Muscle of arm (tissue), 14 donors: ENCODE data around the gene VWA3A. TPM values are rescaled to one million over a fixed set of nuclear protein-coding genes. Genes with fewer than 3 reads are reported as not detected.
"Not testable (repeated sequence)": the region's sequence is repeated elsewhere in the genome, so short reads cannot be mapped to it uniquely, and the experiment has no call there.

ENCODE experiments used
- DNase-seq: peaks from one replicate; pipeline ENCODE4 v3.0.0-alpha.2; 2013
- long read RNA-seq, 11 donors: transcript quantifications; one replicate each; lab custom pipeline, GENCODE V29; 2026
- polyA plus RNA-seq, 12 donors: library from polyadenylated mRNA; unstranded; fragments of 120-200 nt; gene quantifications; one replicate each; pipeline ENCODE4 v1.2.1, GENCODE V29; 2013; ENCODE audit not compliant: insufficient read length in 12 of 12

The VWA3A gene, protein sequence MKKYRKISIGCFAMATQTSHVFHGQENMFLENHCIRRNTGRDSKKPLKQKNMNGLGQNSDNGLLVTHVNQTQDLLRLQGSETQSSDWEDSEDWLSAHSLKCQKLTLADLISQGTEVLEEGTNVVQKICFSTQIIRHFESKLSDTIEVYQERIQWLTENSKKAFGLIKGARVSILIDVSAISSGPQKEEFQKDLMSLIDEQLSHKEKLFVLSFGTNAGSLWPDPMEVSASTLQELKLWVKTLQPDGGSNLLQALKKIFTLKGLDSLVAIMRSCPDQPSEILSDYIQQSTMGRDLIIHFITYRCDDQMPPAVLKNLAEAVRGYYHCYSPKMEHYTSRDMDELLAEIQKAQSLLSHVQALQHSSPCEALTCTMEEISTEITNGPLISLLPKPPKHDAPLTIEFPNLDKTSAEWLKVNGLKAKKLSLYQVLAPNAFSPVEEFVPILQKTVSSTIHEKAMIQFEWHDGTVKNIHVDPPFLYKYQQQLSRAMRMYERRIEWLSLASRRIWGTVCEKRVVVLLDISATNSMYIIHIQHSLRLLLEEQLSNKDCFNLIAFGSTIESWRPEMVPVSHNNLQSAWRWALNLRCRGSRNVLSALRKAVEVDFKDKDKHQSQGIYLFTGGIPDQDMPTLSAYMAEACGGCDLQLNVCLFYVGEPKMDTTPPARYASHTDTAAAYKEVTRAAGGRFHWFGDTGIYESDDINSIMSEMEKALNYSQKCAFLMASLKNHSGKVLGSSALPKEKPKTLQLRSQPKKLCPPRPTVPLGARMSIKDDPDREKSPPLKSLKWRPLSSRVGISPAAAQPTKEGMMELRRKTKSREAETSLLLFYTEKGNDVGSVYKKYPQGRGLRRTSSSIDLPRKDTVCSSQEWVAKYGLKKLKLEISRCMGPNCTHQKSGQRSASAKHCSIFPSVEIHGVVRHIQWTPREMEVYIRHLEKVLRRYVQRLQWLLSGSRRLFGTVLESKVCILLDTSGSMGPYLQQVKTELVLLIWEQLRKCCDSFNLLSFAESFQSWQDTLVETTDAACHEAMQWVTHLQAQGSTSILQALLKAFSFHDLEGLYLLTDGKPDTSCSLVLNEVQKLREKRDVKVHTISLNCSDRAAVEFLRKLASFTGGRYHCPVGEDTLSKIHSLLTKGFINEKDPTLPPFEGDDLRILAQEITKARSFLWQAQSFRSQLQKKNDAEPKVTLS
- polyA plus RNA-seq: under 1 TPM in 8 of 12 donors, not detected in 4; 0.04 to 0.57 (median 0.34) TPM
- long read RNA-seq, donor 1: 0 reads
- long read RNA-seq, donor 2: 0 reads
- long read RNA-seq, donor 3: 0 reads
- long read RNA-seq, donor 4: 0 reads
- long read RNA-seq, donor 5: 0 reads
- long read RNA-seq, donor 6: 0 reads
- long read RNA-seq, donor 7: 0 reads
- long read RNA-seq, donor 8: 0 reads
- long read RNA-seq, donor 9: 0 reads
- long read RNA-seq, donor 10: 0 reads
- long read RNA-seq, donor 11: 0 reads

DNA sequence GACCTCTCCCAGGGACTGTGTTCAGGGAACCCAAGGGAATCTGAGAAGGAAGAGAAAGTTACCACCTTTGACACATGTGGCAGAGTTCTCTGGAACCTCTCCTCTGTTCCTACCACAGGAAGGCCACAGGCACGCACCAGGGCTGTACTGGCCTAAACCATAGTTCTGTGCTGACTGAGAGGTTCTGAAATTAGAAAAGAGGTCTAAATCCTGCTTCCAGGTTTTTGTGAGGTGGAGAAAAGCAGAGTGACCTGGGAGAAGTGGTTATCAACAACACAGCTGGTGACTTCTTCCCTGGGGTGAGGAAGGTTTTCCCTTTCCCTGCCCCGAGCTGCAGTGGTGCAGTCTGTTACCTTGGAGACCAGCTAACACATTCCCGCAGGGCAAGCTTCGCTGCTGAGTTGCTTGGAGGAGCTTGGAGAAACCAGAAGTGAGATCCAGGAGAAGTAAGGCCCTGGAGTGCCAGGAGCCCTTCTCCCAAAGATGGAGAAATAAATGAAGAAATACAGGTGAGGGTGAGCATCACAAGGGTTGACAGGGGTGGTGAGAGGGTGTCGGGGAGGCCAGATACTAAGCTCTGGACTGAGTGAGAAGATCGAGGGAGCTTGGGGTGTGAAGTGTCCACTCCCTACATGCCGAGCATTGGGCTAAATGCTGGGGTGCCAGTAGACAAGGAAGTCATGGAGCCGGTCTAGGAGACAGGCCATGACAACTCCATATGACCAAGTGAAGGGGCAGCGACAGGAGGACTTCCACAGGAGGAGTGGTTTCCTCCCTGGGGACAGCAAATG is at the start of gene VWA3A:
Gene VWA3A (plus strand): TSS at position 399 of the 791 bp plus-strand sequence. CDS start 97 bp downstream, at position 496.
- DNase-seq: no peak

DNA sequence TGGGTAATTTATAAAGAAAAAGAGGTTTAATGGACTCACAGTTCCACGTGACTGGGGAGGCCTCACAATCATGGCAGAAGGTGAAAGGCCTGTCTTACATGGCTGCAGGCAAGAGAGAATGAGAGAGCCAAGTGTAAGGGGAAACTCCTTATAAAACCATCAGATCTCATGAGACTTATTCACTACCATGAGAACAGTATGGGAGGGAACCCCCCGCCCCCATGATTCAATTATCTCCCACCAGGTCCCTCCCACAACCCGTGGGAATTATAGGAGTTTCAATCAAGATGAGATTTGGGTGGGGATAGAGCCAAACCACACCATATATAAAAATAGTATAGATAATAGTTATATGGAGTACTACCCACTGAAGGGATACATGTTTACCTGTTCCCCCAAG is 48.5 kb upstream of the VWA3A start:
- DNase-seq: not testable (repeated sequence)

DNA sequence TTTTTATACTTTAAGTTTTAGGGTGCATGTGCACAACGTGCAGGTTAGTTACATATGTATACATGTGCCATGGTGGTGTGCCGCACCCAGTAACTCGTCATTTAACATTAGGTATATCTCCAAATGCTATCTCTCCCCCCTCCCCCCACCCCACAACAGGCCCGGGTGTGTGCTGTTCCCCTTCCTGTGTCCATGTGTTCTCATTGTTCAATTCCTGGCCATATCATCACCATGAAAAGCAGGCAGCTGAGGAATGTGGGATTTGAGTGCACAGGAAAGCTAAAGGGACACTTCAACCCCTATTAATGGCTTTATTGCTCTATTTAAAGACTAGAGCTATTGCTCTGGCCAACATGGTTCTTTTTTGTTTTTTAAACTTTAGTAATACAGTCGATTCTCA is 46.5 kb upstream of the VWA3A start:
- DNase-seq: not testable (repeated sequence)

DNA sequence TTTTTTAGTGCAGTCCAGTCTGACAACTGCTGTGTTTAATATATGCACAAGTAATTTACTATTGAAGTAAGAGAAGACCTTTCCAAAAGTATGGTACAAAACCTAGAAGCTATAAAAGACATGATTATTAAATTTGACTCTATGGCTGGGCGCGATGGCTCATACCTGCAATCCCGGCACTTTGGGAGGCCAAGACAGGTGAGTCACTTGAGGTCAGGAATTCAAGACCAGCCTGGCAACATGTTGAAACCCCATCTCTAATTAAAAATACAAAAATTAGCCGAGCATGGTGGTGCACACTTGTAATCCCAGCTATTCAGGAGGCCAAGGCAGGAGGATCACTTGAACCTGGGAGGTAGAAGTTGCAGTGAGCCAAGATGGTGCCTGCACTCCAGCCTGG is 41.4 kb upstream of the VWA3A start:
- no peak for DNase-seq

DNA sequence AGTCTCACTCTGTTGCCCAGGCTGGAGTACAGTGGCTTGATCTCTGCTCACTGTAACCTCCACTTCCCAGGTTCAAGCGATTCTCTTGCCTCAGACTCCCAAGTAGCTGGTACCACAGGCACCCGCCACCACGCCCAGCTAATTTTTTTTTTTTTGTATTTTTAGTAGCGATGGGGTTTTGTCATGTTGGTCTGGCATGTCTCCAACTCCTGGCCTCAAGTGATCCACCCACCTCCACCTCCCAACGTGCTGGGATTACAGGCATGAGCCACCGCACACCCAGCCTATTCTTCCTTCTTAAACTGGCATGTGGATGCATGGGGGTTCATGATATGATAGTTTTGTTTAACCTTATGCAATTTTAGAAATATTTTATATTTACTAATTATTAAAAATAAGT is 39.4 kb upstream of the VWA3A start:
- DNase-seq: no peak

DNA sequence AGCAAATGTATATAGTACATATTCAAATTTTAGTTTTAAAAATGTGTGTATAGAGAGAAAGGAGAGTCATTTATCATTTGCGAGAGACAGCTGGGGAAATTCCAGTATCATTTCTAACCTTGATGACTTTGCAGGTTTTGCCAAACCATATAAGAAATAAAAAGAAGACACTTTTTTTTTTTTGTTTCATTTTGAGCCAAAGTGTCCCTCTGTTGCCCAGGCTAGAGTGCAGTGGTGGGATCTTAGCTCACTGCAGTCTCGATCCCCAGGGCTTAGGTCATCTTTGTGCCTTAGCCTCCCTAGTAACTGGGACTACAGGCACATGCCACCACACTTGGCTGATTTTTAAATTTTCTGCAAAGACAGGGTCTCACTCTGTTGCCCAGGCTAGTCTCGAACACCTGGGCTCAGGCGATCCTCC is 38.4 kb upstream of the VWA3A start:
- DNase-seq: no peak

DNA sequence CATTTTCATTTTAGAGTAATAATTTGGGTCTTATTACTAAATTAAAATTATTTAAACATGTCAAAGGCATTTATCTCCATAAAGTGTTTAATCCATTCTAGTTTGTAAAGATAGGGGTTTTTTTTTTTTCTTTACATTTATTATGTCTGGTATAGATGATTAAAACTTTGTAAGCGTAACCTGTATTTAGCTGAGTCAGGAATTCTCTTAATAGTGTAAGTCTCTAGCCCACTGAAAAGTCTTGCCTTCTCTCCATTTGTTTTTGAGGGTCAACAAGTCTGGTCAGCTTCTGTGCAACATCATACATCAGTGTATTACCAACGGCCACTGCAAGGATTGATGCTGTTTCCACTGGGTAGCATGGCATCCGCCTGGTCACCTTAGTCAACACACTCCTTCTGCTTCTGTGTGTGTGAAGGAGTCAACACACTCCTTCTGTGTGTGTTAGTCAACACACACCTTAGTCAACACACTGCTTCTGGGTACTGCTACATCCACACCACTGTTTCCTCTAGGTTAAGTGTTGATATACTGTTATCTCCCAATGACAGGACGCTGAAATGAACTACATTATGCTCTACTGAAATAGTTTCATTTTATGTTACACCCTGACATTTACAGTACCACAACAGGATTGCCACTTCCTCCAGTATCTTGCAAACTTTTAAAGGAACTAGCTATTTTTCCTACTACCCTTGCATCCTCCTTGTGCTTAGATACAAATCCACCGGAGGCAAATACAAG is 37.3 kb upstream of the VWA3A start:
- DNase-seq: no peak

DNA sequence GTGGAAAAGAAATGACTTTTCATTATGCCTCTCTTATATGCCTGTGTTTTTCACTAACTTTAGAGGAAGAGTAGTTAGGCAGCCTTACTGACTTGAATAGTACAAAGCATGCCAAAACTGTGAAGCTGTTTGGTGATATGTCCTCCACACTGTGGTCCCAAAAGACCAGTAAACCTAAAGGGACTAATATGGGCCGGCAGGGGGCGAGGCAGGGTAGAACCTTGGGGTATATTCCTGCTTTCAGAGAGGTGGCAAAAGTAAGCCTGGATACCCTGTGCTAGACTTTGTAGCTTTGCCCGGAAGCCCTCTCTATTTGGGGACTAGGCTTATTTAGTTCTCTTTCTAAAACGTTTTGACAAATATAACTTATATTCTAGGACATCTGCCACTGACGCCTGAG is 36.5 kb upstream of the VWA3A start:
- DNase-seq: no peak

DNA sequence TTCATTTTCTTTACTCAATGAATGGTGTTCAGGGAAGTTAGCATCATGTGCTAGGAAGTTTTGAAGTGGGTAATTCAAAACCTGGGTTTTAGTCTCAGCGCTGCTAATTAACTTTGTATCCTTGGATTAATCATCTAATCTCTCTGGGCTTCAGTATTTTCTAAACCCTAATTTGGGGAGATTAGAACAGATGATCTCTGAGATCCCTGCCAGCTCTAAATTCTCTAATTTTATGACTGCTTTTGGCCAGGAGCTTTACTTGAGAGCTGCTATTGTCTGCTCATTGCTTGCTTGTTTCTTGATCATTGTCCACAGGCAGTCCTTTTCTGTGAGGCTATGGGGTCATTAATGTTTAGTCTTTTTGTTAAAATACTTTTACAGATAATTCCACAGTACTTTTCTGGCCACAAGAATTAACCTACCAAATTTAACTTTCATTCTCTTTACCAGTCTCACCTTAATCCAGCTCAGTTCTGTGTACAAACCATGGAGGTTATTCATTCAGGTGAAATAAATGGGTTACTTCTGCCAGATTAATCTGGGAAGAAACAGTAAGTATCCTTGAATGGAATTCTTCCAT is 28.4 kb upstream of the VWA3A start:
- DNase-seq: no peak

DNA sequence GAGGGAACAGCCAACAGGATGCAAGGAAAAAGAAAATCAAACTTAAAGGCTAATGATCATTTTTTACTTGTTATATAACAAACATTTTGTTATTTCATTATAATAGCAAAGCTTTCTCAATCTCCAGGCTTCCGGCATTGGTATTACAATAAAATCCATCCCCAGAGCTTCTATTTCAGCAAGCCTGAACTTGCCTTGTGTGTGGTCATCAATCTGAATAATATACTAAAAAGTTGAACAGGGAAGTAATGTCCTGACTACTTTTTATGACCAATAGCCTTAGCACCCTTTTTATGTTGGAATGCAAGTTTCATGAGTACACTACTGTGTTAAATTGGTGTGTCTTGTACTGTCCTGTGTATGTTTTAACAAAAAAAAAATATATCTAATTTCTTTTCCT is 27.1 kb upstream of the VWA3A start:
- DNase-seq: no peak

DNA sequence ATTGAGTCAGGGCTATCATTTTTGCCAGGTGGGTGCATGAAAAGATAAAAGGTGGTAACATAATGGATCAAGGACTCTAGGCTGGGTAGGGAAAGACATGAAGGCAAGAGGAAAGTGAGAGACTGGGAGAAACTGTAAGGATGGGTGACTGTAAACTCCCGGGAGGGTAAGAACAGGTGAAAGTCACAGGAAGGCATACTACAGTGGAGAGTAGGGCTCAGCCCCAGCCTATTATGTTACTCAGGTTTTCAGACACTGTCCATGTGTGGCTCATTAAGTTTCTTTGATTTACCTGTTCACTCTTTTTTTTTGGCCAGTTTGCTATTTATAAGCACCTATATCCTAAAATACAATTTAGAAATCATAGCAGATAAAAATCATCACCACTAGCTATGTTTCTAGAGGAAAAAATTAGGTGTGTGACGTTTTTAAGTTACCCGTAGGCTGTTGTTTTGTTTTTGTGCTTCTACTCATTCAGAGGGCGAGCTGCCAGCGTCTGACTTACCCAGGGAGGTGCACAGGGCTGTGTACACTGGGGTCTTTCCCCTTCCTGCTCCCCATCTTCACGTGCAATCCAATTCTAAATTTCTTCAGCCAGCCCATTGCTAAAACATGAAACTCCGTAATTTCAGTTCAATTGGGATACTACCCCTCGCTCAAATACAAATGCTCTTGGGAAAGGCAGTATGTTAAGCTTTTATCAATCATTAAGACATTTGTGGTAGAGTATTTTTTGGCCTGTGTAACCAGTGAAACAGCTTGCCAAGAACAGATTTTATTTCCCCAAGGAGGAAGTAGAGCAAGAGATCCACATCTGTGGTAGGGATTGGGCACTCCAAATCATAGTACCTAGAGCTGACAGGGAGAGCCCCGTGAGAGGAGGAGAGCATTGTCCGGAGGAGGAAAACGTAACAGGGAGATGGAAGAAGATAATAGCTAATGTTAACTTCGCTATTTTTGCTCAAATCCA is 21.7 kb upstream of the VWA3A start:
- DNase-seq: no peak

DNA sequence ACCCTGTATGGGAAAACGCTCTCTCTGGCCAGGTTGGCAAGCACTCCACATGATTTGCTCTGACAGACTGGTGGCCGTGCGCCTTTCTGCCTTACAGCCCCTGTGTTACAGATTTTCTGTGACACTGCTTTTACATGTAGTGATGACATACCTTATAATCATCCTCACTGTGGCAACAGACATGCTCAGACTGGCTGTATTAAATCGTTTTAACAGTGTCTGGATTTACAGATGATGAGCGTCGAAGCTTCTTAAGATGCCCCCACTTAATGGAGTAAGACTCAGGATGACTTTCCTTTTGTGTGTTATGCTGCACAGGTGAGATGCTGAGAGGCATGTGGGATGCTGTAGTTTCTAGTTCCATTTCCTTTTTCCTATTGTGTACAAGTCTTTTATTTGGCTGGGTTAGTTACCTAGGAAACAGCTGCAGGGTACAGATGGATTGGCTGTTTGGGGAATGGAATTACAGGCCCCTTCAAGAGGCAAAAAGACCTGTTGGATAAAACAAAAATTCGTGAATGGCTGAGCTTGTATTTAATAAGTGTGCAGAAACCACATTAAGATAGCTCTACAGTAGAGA is 20.9 kb upstream of the VWA3A start:
- no peak for DNase-seq

DNA sequence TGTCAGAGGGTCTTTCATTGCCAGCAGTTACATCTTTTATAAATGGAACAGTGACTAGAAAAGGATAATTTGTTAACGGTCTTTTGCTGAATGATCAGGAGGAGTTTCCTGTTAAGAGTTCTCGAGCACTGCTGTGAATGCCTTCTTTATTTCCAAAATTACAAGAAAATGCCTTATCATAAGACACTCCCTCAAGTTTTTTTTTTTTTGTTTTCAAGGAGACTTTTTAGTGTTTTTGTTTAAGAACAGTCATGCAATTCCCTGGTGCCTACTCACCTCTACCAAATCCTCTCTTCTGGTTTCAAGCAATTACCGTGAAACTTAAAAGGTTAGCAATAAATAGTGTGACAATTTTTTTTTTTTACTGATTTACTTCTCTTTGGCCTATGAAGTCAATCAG is 19.0 kb upstream of the VWA3A start:
- no peak for DNase-seq

DNA sequence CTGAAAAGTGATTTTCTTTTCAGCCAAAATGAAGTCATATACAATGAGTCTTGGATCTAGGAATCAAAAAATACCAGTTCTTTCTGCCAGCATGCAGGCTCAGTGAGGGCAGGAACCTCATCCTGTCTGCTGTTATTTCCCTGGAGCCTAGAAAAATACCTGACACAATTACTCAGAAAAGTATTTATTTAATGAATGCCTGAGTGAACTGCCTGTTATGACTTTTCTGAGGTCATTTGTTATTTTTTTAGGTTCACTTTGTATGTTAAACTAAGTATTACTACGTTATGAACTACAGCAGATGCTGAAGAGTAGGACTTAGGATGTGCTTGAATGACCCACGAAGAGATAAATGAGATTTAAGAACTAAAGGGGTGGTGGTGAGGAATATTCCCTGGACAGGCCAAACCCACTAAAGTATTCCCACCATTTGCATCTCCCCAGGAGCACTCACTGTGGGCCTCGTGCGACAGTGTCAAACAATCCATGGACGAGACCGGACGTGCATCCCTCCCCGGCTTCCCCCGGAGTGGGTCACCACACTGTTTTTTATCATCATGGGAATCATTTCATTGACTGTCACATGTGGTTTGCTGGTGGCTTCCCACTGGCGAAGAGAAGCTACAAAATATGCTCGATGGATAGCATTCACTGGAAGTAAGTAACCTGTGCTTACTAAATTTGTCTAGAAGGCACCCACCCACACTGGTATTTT is 17.1 kb upstream of the VWA3A start:
- no peak for DNase-seq

DNA sequence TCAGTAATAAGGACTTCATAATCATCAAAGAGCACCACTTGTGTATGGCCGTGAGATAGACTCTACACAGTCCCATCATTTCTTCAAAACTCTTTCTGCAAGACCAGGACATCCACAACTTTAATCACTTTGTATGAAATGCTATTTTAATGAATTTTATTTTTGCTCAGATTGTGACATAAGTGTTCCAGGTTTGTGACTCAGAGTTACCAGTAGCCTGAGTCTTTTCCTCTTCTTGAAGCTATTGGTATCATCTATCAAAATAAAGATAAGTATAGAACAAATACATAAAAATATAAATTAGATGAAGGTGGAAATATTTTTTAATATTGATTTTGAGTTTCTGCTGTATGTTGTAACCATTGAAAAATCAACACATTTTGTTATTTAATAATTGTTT is 16.6 kb upstream of the VWA3A start:
- DNase-seq: no peak

DNA sequence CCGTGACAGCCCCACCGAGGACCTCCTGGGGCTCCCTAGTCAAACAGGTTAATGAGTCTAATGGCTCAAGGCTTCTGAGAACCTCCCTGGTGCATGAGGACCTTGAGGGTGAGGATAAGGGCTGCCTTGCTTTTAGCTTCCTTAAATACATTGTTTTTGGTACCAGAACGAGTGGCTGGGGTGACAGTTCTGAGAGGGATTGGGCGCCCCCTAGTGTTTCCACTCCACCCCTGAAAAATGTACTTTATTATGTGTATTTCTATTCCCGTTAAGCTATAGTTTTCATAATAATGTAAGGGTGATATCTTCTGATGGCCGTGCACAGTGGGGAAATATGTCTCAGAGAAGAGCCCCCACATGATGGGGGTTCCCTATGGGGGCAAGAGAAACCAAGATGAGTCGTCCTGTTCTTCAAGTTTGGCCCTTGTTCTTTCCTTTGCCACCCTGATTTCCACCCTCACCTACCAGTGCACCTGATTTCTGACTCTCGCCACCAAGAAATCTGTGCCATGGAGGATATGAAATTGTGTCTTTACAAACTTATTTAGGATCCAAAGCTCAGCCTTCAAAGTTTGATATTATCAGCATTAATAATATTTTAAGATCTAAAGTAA is 14.5 kb upstream of the VWA3A start:
- peak; percentile 52 for DNase-seq

DNA sequence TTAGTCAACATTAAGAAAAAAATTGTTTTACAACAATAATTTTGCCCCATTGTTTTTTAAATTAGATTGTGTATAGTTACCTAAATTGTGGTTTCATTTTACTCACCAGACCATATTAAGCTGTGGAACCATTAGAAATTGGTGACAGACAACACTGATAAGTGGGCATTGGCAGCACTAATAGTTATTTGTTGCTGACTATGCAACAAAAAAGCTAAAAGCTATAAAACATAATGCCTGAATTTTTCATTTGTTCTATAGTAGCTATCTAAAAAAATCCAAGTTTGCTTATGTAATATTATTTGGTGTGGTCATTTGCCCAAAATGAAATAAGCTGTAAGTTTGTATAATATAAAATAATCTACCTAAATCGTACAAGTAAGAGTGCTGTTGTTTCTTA is 13.7 kb upstream of the VWA3A start:
- DNase-seq: no peak
